H1 (cell line): ENCODE data around the gene SV2C. TPM values are rescaled to one million over a fixed set of nuclear protein-coding genes. Genes with fewer than 3 reads are reported as not detected.

Experiments used
- CTCF ChIA-PET: fragments of 300-600 bp; sonication (Branson Sonifier 250); formaldehyde crosslinking; loops from one replicate; lab custom pipeline; 2021; ENCODE audit not compliant: partially characterized antibody; lab: Charles Lee
- POLR2A ChIA-PET: fragments of 300-600 bp; sonication (Branson Sonifier 250); formaldehyde crosslinking; loops from one replicate; lab custom pipeline; 2021; ENCODE audit warnings: inconsistent platforms; ENCODE audit not compliant: partially characterized antibody; lab: Charles Lee
- DNase-seq, 2 experiments: peaks; one replicate each; pipeline versions ENCODE4 v3.0.0 to v3.0.0-alpha.2; 2010 to 2022; ENCODE audit warnings: low spot score in 2 of 2, low read depth in 1 of 2, mixed read lengths in 1 of 2
- FAIRE-seq: peaks from 2 replicates; lab custom pipeline; 2011; peaks lifted over from hg19 to GRCh38; lab: Jason Lieb, UNC
- H2AFZ ChIP-seq: 2 replicates; pipeline ENCODE4 v1.8.1; 2012; ENCODE audit warnings: low read length, inconsistent platforms
- H2AK5ac ChIP-seq: 2 replicates; pipeline ENCODE4 v1.6.1; 2013; ENCODE audit warnings: low read depth, low read length
- H2BK120ac ChIP-seq: replicated peaks from 2 replicates; pipeline ENCODE3; 2013; ENCODE audit warnings: low read depth, low read length, inconsistent platforms
- H2BK12ac ChIP-seq: 2 replicates; pipeline ENCODE4 v1.6.1; 2013; ENCODE audit warnings: low read depth, low read length
- H2BK15ac ChIP-seq: 2 replicates; pipeline ENCODE4 v1.6.1; 2013; ENCODE audit warnings: low read length
- H2BK20ac ChIP-seq: 2 replicates; pipeline ENCODE4 v1.6.1; 2013; ENCODE audit warnings: low read length
- H2BK5ac ChIP-seq: 2 replicates; pipeline ENCODE4 v1.6.1; 2013; ENCODE audit warnings: low read depth, low read length
- H3K14ac ChIP-seq: 2 replicates; pipeline ENCODE4 v1.6.1; 2013; ENCODE audit warnings: inconsistent platforms; ENCODE audit not compliant: insufficient read length
- H3K18ac ChIP-seq: 2 replicates; pipeline ENCODE4 v1.6.1; 2013; ENCODE audit warnings: low read length; ENCODE audit errors: extremely low read depth
- H3K23ac ChIP-seq: 2 replicates; pipeline ENCODE4 v1.6.1; 2013; ENCODE audit warnings: inconsistent platforms; ENCODE audit not compliant: insufficient read length
- H3K23me2 ChIP-seq: 2 replicates; pipeline ENCODE4 v1.6.1; 2013; ENCODE audit warnings: low read depth, low read length
- H3K27ac ChIP-seq: 2 replicates; pipeline ENCODE4 v1.6.1; 2011; ENCODE audit warnings: low read depth, low read length, inconsistent platforms
- H3K27me3 ChIP-seq, 4 experiments: replicated peaks in 1 of 4; 1 replicate in 1 of 4; 2 replicates in 3 of 4; pipeline versions ENCODE4 v1.6.1 to v1.8.1; 2011 to 2013; ENCODE audit warnings: low read length in 3 of 4, mild to moderate bottlenecking in 3 of 4, inconsistent platforms in 2 of 4, mixed read lengths in 2 of 4, moderate library complexity in 1 of 4; ENCODE audit not compliant: control insufficient read depth in 3 of 4, insufficient read depth in 3 of 4; ENCODE audit errors: extremely low read depth in 1 of 4
- H3K36me3 ChIP-seq, 4 experiments: 2 replicates each; pipeline versions ENCODE4 v1.6.1 to v1.8.1; 2011 to 2013; ENCODE audit warnings: mild to moderate bottlenecking in 4 of 4, low read length in 3 of 4, moderate library complexity in 2 of 4, control low read depth in 1 of 4, inconsistent platforms in 1 of 4; ENCODE audit not compliant: insufficient read depth in 4 of 4, control insufficient read depth in 2 of 4
- H3K4ac ChIP-seq: replicated peaks from 2 replicates; pipeline ENCODE3; 2013; ENCODE audit warnings: low read length, low read depth, mixed read lengths, inconsistent platforms; ENCODE audit not compliant: insufficient read length
- H3K4me1 ChIP-seq, 4 experiments: replicated peaks in 1 of 4; 1 replicate in 1 of 4; 2 replicates in 3 of 4; pipeline versions ENCODE4 v1.6.1 to v1.8.1; 2011 to 2013; ENCODE audit warnings: low read length in 3 of 4, inconsistent platforms in 2 of 4, mixed read lengths in 1 of 4; ENCODE audit not compliant: insufficient read depth in 4 of 4, control insufficient read depth in 3 of 4
- H3K4me2 ChIP-seq, 2 experiments: 2 replicates each; pipeline versions ENCODE4 v1.6.1 to v1.8.1; 2011 to 2013; ENCODE audit warnings: low read depth in 2 of 2, low read length in 2 of 2, control low read depth in 1 of 2, inconsistent platforms in 1 of 2, mild to moderate bottlenecking in 1 of 2; ENCODE audit not compliant: insufficient read depth in 1 of 2
- H3K4me3 ChIP-seq, 4 experiments: fragments of 200-600, 300-600 bp in 1 of 4; sonication (generic), shearing (Covaris generic), sonication (Bioruptor Twin) in 1 of 4; 2 replicates each; pipeline versions ENCODE4 v1.5.1 to v1.8.1; 2011 to 2016; ENCODE audit warnings: low read length in 4 of 4, low read depth in 3 of 4, control low read depth in 2 of 4, inconsistent platforms in 2 of 4, mild to moderate bottlenecking in 2 of 4, mixed read lengths in 1 of 4, moderate library complexity in 1 of 4; ENCODE audit not compliant: insufficient read depth in 2 of 4; ENCODE audit errors: extremely low read depth in 1 of 4
- H3K56ac ChIP-seq: replicated peaks from 2 replicates; pipeline ENCODE3; 2013; ENCODE audit warnings: low read depth, mild to moderate bottlenecking, mixed read lengths, low read length, inconsistent platforms; ENCODE audit not compliant: insufficient read length
- H3K79me1 ChIP-seq: 2 replicates; pipeline ENCODE4 v1.6.1; 2013; ENCODE audit warnings: low read depth, low read length, control low read depth
- H3K79me2 ChIP-seq, 2 experiments: 2 replicates each; pipeline versions ENCODE4 v1.6.1 to v1.8.1; 2012 to 2013; ENCODE audit warnings: low read length in 2 of 2, mild to moderate bottlenecking in 2 of 2, inconsistent platforms in 1 of 2; ENCODE audit not compliant: insufficient read depth in 2 of 2, control insufficient read depth in 1 of 2
- H3K9ac ChIP-seq, 4 experiments: replicated peaks in 1 of 4; 1 replicate in 1 of 4; 2 replicates in 3 of 4; pipeline versions ENCODE4 v1.6.1 to v1.8.1; 2011 to 2013; ENCODE audit warnings: low read depth in 3 of 4, low read length in 3 of 4, control low read depth in 2 of 4, mild to moderate bottlenecking in 2 of 4, moderate library complexity in 2 of 4, inconsistent platforms in 1 of 4; ENCODE audit errors: extremely low read depth in 1 of 4
- H3K9me3 ChIP-seq, 2 experiments: 2 replicates each; pipeline versions ENCODE4 v1.6.1 to v1.8.1; 2012 to 2013; ENCODE audit warnings: mild to moderate bottlenecking in 2 of 2, moderate library complexity in 2 of 2, control low read depth in 1 of 2, inconsistent platforms in 1 of 2, low read depth in 1 of 2, low read length in 1 of 2, mixed read lengths in 1 of 2; ENCODE audit not compliant: insufficient read depth in 2 of 2
- H4K20me1 ChIP-seq, 2 experiments: replicated peaks in 1 of 2; 2 replicates each; pipeline versions ENCODE3 to v1.8.1; 2011 to 2013; ENCODE audit warnings: inconsistent platforms in 2 of 2, low read length in 2 of 2, mild to moderate bottlenecking in 1 of 2; ENCODE audit not compliant: insufficient read depth in 2 of 2, control insufficient read depth in 1 of 2
- H4K5ac ChIP-seq: 2 replicates; pipeline ENCODE4 v1.6.1; 2013; ENCODE audit warnings: low read length, low read depth, mixed read lengths, inconsistent platforms; ENCODE audit not compliant: insufficient read length
- H4K8ac ChIP-seq: 2 replicates; pipeline ENCODE4 v1.8.0; 2013; ENCODE audit warnings: mild to moderate bottlenecking, moderate library complexity, low read length, inconsistent platforms; ENCODE audit not compliant: insufficient read depth; ENCODE audit errors: extremely low read depth
- H4K91ac ChIP-seq: replicated peaks from 2 replicates; pipeline ENCODE3; 2013; ENCODE audit warnings: low read length, mixed read lengths, inconsistent platforms; ENCODE audit not compliant: insufficient read length
- CBX5 ChIP-seq: fragments of 300-800, 300-1000 bp; sonication (generic); IDR thresholded peaks from 2 replicates; pipeline ENCODE4 v1.7.1; 2016; ENCODE audit warnings: antibody characterized with exemption, low read length, low read depth
- CHD2 ChIP-seq: IDR thresholded peaks from 2 replicates; pipeline ENCODE4 v1.6.1; 2012; ENCODE audit warnings: low read length, improper control_type of control experiment
- WGBS, 2 experiments: shearing (Covaris generic) in 1 of 2; methylation state at CpG; one replicate each; pipeline versions ENCODE4 v1.1.6 to v1.1.7; 2013 to 2015; ENCODE audit warnings: low lambda C conversion rate in 2 of 2, mixed read lengths in 2 of 2, inconsistent platforms in 1 of 2, low coverage in 1 of 2, missing lambda C conversion rate in 1 of 2; ENCODE audit not compliant: insufficient replicate concordance in 2 of 2, insufficient coverage in 1 of 2, insufficient read length in 1 of 2; ENCODE audit errors: extremely low coverage in 1 of 2, missing lambda C conversion rate in 1 of 2; 5-methylcytosine and 5-hydroxymethylcytosine counted together
- polyA plus RNA-seq, 7 experiments: library from polyadenylated mRNA; depleted of rRNA in 3 of 7; stranded (reverse) in 5 of 7; unstranded in 2 of 7; fragments of >200 nt in 5 of 7; fragments of 200-250 nt in 2 of 7; gene quantifications; 1 replicate in 5 of 7; 2 replicates in 1 of 7; 4 replicates in 1 of 7; pipeline versions ENCODE4 v1.2.1 to v1.2.3, GENCODE V29; 2011 to 2013; ENCODE audit warnings: missing spikeins in 2 of 7, mixed read lengths in 2 of 7
- total RNA-seq: library from RNA; stranded (reverse); fragmentation: NEBNext Ultra II Directional; extraction: Animal tissue kit (Norgen Biotek cat#: 25700); gene quantifications from 2 replicates; pipeline ENCODE4 v1.2.1, GENCODE V29; 2021
- TF ChIP-seq, protein P1 (sequence below): IDR thresholded peaks from 2 replicates; pipeline ENCODE4 v1.6.1; 2012; ENCODE audit warnings: low read length, inconsistent platforms

SV2C gene
- total and polyA plus RNA-seq, 2 of the 8 experiments (the other 6 are each of a cell fraction or from before 2014, with no cell fraction given) = 0.08 to 0.24 TPM

GRCh38 chr5:76065258-76065657, 17.9 kb upstream of the SV2C start:
- no peak for FAIRE-seq

More at GRCh38 chr5:76065258-76065657, 17.9 kb upstream of the SV2C start:
- POLR2A ChIA-PET = no interaction called here
- Histone ChIP-seq H2BK15ac (no peak overlapping the region), H3K23me2 (no peaks in the 10 kb centered on the region; the same call in 1 of the 2 replicates), H3K9me3 (no peaks in the 10 kb centered on the region), H4K8ac (no peak overlapping the region), H3K14ac (no peak overlapping the region), H3K79me1 (no peaks in the 10 kb centered on the region), H3K4me2 (no peak overlapping the region), H2BK120ac (no peak overlapping the region), H3K4ac (no peak overlapping the region), H4K5ac (no peak overlapping the region), H2BK5ac (no peak overlapping the region), H2BK20ac (no peak overlapping the region), H2AFZ (no peak overlapping the region), H2BK12ac (no peak overlapping the region), H4K20me1 (no peaks in the 10 kb centered on the region), H2AK5ac (no peak overlapping the region), H3K56ac (no peak overlapping the region)
- CTCF ChIA-PET = interaction anchor here (1.2 kb wide), 1 partner anchor 110 kb away, joined by 3 read pairs; no protein-coding TSS in a partner anchor
- DNase-seq = no peak
- WGBS, 2 experiments = 85% methylated on average over 5 of the region's 5 CpGs; no CpG with 5 or more reads in 1 of the 2 experiments
- TF ChIP-seq CBX5 = no peak
- TF ChIP-seq, protein P1, sequence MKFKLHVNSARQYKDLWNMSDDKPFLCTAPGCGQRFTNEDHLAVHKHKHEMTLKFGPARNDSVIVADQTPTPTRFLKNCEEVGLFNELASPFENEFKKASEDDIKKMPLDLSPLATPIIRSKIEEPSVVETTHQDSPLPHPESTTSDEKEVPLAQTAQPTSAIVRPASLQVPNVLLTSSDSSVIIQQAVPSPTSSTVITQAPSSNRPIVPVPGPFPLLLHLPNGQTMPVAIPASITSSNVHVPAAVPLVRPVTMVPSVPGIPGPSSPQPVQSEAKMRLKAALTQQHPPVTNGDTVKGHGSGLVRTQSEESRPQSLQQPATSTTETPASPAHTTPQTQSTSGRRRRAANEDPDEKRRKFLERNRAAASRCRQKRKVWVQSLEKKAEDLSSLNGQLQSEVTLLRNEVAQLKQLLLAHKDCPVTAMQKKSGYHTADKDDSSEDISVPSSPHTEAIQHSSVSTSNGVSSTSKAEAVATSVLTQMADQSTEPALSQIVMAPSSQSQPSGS = no peak
- TF ChIP-seq CHD2 = no peak
- TF ChIP-seq, all 59 proteins: peak for 0
- H4K91ac ChIP-seq = no peak overlapping the region
- no peaks in the 10 kb centered on the region for H3K79me2 ChIP-seq
- no peaks in the 10 kb centered on the region for H3K4me1 ChIP-seq
- H3K23ac ChIP-seq = no peak overlapping the region
- H3K4me3 ChIP-seq = no peak overlapping the region
- H3K27me3 ChIP-seq = no peaks in the 10 kb centered on the region
- H3K36me3 ChIP-seq = no peaks in the 10 kb centered on the region
- no peak overlapping the region for H3K9ac ChIP-seq
- H3K18ac ChIP-seq = no peak overlapping the region
- H3K27ac ChIP-seq = no peak overlapping the region
